Thyroid gland (tissue), 4 donors: ENCODE measurements around the gene PTPN4. TPM values are rescaled to one million over a fixed set of nuclear protein-coding genes. Genes with fewer than 3 reads are reported as not detected.

Source experiments
- DNase-seq, 2 donors: peaks; one replicate each; pipeline ENCODE4 v3.0.0-alpha.2; 2019
- H3K27ac ChIP-seq, 3 donors: fragments of 200-600 bp; sonication (generic); 1 replicate in 2 of 3; 2 replicates in 1 of 3; pipeline ENCODE4 v1.5.1; 2016 to 2019; ENCODE audit warnings: mild to moderate bottlenecking in 1 of 3, moderate library complexity in 1 of 3
- H3K27me3 ChIP-seq: fragments of 200-600 bp; sonication (generic); one replicate; pipeline ENCODE4 v1.5.1; 2019
- H3K36me3 ChIP-seq, 2 donors: fragments of 200-600 bp; sonication (generic); one replicate each; pipeline ENCODE4 v1.5.1; 2016 to 2019
- H3K4me1 ChIP-seq, 2 donors: fragments of 200-600 bp; sonication (generic); one replicate each; pipeline ENCODE4 v1.5.1; 2017 to 2019
- H3K4me3 ChIP-seq, 3 donors: fragments of 200-600 bp; sonication (generic); replicated peaks in 1 of 3; 1 replicate in 2 of 3; 2 replicates in 1 of 3; pipeline ENCODE4 v1.5.1; 2016; ENCODE audit warnings: mild to moderate bottlenecking in 1 of 3
- H3K9me3 ChIP-seq: fragments of 200-600 bp; sonication (generic); one replicate; pipeline ENCODE4 v1.5.1; 2017
- POLR2A ChIP-seq, 2 donors: fragments of 450-650 bp; IDR thresholded peaks; one replicate each; pipeline ENCODE4 v1.6.1; 2017; ENCODE audit warnings: antibody characterized with exemption in 2 of 2, mild to moderate bottlenecking in 2 of 2, moderate library complexity in 1 of 2
- WGBS, 2 donors: methylation state at CpG; one replicate each; pipeline ENCODE4 v1.1.5; 2017; 5-methylcytosine and 5-hydroxymethylcytosine counted together
- intact Hi-C: fragments of 100-400 bp; cut with DNase I; formaldehyde crosslinking; loops from one replicate; pipeline ENCODE4 v1.15.1; 2023
- total RNA-seq, 4 donors: library from RNA; depleted of rRNA; stranded (reverse); fragments of >200 nt; gene quantifications; one replicate each; pipeline ENCODE4 v1.2.3, GENCODE V29; 2016
- TF ChIP-seq, protein P1 (sequence below), 6 experiments: fragments of 200-600 bp in 3 of 6; fragments of 450-650 bp in 3 of 6; sonication (generic) in 3 of 6; IDR thresholded peaks; one replicate each; pipeline ENCODE4 v1.5.1; 2016 to 2019; ENCODE audit warnings: antibody characterized with exemption in 6 of 6, mild to moderate bottlenecking in 2 of 6, inconsistent platforms in 1 of 6, moderate library complexity in 1 of 6

Gene PTPN4
- total RNA-seq, 4 donors from 2014 or later = 79.1 to 131 (median 114) TPM

DNA sequence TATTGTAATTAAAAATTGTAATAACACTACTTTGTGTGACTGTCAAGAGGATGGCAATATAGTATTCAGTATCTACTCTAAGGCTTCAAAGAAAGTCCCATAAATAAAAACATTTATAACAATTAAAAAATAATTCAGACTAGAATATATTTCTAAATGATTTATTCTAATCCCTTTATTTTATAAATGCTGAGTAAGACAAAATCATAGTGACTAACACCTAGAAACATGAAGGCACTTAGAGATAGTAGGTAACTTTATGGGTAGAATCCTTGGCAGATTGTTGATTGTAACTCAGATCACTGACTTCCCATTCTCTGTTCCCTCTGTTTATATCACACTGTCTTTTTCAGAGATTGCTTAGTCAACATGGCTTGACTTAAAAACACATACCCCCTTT is 174.6 kb downstream of the PTPN4 start:
- H3K4me1 ChIP-seq = no peaks in the 10 kb centered on the region
- DNase-seq = no peak
- intact Hi-C loops = no loop called here
- TF ChIP-seq POLR2A (IDR thresholded peaks at IDR 0.05) = no peak
- TF ChIP-seq, protein P1, sequence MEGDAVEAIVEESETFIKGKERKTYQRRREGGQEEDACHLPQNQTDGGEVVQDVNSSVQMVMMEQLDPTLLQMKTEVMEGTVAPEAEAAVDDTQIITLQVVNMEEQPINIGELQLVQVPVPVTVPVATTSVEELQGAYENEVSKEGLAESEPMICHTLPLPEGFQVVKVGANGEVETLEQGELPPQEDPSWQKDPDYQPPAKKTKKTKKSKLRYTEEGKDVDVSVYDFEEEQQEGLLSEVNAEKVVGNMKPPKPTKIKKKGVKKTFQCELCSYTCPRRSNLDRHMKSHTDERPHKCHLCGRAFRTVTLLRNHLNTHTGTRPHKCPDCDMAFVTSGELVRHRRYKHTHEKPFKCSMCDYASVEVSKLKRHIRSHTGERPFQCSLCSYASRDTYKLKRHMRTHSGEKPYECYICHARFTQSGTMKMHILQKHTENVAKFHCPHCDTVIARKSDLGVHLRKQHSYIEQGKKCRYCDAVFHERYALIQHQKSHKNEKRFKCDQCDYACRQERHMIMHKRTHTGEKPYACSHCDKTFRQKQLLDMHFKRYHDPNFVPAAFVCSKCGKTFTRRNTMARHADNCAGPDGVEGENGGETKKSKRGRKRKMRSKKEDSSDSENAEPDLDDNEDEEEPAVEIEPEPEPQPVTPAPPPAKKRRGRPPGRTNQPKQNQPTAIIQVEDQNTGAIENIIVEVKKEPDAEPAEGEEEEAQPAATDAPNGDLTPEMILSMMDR (IDR thresholded peaks at IDR 0.05) = no peak
- no peak overlapping the region for H3K27ac ChIP-seq
- no peak overlapping the region for H3K4me3 ChIP-seq
- no peaks in the 10 kb centered on the region for H3K9me3 ChIP-seq
- peaks cover 0 to 7% of the 10 kb centered on the region in 2 donors for H3K36me3 ChIP-seq
- H3K27me3 ChIP-seq = no peaks in the 10 kb centered on the region

DNA sequence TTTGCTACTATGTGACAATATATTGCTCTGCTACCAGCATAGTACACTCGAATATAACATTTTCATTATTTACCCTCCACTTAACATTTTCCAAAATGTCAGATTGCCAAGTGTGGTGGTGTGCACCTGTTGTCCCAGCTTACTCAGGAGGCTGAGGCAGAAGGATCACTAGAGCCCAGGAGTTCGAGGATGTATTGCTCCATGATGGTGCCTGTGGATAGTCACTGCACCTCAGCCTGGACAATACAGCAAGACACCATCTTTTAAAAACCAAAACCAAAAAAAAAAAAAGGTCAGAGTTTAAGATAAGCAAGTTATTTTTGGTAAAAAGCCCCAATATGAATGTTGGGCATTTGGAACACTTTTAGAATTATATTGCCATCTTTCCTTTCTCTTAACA is 178.0 kb downstream of the PTPN4 start:
- Histone ChIP-seq H3K27ac (no peak overlapping the region), H3K4me1 (no peaks in the 10 kb centered on the region), H3K27me3 (no peaks in the 10 kb centered on the region), H3K9me3 (no peaks in the 10 kb centered on the region), H3K36me3 (peaks cover 0 to 3% of the 10 kb centered on the region in 2 donors), H3K4me3 (no peak overlapping the region)
- no peak for DNase-seq
- TF ChIP-seq POLR2A (IDR thresholded peaks at IDR 0.05) = no peak
- TF ChIP-seq, protein P1 (IDR thresholded peaks at IDR 0.05) = no peak
- 96 to 97% methylated on average over 2 of the region's 2 CpGs for WGBS, 2 donors
- intact Hi-C loops = no loop called here

DNA sequence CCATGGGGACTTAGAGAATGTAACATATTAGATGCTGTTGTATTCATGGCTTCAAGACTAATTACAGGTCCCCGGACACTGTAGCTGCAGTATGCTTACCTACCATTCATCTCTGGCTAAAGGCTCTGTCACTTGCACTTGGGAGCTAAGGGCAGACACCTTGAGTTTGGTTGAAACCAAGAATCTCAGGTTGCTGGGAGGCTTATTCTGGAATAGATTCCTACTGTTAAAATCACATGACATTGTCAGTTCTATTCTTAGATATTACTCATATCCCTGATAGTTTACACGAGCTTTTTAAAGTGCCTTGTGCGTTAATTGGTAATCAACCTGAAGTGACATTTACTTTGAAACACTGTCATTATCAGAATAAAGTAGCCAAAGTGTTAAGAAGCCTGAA is 180.2 kb downstream of the PTPN4 start:
- Histone ChIP-seq H3K36me3 (no peaks in the 10 kb centered on the region), H3K27ac (no peak overlapping the region), H3K4me3 (no peak overlapping the region), H3K9me3 (no peaks in the 10 kb centered on the region), H3K27me3 (no peaks in the 10 kb centered on the region), H3K4me1 (no peaks in the 10 kb centered on the region)
- intact Hi-C loops = no loop called here
- TF ChIP-seq, protein P1 (IDR thresholded peaks at IDR 0.05) = no peak
- no peak for TF ChIP-seq POLR2A (IDR thresholded peaks at IDR 0.05)
- no peak for DNase-seq
- 88 to 92% methylated on average over 3 of the region's 3 CpGs for WGBS, 2 donors

DNA sequence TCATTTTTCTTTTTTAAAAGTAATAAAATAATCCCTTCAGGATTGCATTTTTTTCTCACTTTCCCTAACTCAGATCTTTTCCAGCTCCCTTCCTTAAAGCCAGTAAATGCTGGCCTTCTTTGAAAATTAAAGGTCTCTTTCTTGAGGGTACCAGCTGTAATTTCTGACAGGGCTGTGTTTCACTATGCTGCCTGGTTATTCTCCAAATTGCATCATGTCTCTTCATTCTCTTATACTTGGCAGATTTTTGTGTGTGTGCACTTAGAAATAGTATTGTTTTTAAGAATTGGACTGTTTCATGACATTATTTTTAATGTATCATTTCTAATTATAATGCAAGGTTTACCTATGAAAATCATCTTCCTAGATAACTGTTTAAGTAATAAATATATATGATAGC is 181.1 kb downstream of the PTPN4 start:
- TF ChIP-seq, protein P1 (IDR thresholded peaks at IDR 0.05) = no peak
- no peak for TF ChIP-seq POLR2A (IDR thresholded peaks at IDR 0.05)
- intact Hi-C loops = no loop called here

DNA sequence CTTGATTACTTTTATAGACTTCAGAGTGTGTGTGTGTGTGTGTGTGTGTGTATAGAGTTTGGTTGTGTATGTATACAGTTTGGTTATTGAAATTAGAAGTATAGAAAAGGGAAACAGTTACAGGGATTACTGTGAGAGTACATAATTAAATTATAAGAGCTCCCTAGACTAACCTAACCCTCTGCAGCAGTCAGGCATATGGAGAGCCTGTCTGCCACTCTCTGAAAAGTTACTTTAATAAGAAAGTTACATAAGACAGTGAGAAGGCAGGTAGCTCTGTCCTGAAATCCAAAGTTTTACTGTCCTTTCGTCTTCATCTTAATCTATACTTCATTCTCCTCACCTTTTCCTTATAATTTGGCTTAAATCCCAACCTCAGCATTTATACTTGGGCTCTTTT is 181.7 kb downstream of the PTPN4 start:
- H3K9me3 ChIP-seq = no peaks in the 10 kb centered on the region
- DNase-seq = no peak
- H3K36me3 ChIP-seq = no peaks in the 10 kb centered on the region
- 96 to 97% methylated on average over 1 of the region's 1 CpG for WGBS, 2 donors
- intact Hi-C loops = no loop called here
- H3K4me1 ChIP-seq = peaks cover 0 to 3% of the 10 kb centered on the region in 2 donors
- no peak for TF ChIP-seq POLR2A (IDR thresholded peaks at IDR 0.05)
- TF ChIP-seq, protein P1 (IDR thresholded peaks at IDR 0.05) = no peak
- H3K27me3 ChIP-seq = no peaks in the 10 kb centered on the region
- H3K4me3 ChIP-seq = no peak overlapping the region
- no peak overlapping the region for H3K27ac ChIP-seq

More for the DNA sequence above, 181.1 kb downstream of the PTPN4 start:
- Histone ChIP-seq H3K36me3 (no peaks in the 10 kb centered on the region), H3K4me1 (no peaks in the 10 kb centered on the region), H3K9me3 (no peaks in the 10 kb centered on the region), H3K27ac (no peak overlapping the region), H3K4me3 (no peak overlapping the region), H3K27me3 (no peaks in the 10 kb centered on the region)
- no peak for DNase-seq
